Stimulated activated CD8-positive, alpha-beta memory T cell treated with anti-CD3 and anti-CD28 coated beads, Interleukin-12 subunit alpha, Interleukin-12 subunit beta, amount 100 ng/mL, for 24 hours (primary cell): ENCODE results near the gene CD59.

Experiments
- DNase-seq: peaks from one replicate; pipeline ENCODE4 v3.0.0-alpha.2; 2020; ENCODE audit errors: extremely low read depth

CD59 gene, protein sequence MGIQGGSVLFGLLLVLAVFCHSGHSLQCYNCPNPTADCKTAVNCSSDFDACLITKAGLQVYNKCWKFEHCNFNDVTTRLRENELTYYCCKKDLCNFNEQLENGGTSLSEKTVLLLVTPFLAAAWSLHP

DNA sequence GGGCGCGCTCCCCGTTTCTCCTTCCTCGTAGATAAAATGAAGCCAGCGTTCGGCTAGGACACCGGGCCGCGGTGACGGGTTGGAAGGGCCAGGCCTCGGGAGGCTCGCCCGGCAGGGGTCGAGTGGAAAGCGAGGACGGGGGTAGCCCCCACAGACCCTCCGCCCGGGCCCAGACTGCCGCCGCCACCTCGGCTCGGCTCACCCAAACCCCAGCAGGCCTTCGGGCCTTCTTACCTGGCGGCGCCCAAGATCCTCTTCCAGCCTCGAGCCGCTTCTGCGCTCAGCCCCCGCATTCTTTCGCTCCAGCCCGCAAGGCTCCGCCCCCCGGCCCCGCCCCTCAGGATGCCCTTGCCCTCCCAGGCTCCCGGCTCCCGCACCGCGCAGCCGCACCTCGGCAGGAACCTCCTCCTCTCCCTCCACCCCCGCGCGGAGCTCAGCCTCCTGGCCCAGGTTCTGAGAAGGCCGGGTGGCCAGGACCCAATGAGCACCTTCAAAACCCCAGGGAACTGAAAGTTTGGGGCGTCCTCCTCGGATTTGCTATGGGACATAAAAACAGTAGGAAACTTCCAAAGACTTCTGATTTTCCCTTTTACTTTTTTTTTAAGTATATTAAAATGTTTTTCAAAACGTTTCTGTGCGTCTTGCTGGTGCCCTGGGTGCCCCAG, at the start of gene CD59:
CD59 (minus strand) TSS at position 276 of the 665 bp plus-strand sequence. CDS start 13,978 bp downstream, outside the sequence.
- DNase-seq: peak; percentile 72

DNA sequence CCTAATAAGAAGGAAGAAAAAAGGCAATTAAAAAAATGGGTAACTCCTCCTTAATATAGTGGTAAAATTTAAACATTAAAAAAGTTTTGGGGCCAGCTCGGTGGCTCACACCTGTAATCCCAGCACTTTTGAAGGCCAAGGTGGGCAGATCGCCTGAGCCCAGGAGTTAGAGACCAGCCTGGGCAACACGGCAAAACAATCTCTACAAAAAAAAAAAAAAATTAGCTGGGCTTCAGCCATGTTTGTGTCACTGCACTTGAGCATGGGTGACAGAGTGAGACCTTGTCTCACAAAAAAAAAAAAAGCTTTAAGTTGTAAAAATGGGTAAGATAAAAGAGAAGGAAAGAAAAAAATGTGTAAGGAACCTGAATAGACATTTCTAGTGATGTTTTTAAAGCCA, 49.4 kb upstream of the CD59 start:
- DNase-seq: no peak

DNA sequence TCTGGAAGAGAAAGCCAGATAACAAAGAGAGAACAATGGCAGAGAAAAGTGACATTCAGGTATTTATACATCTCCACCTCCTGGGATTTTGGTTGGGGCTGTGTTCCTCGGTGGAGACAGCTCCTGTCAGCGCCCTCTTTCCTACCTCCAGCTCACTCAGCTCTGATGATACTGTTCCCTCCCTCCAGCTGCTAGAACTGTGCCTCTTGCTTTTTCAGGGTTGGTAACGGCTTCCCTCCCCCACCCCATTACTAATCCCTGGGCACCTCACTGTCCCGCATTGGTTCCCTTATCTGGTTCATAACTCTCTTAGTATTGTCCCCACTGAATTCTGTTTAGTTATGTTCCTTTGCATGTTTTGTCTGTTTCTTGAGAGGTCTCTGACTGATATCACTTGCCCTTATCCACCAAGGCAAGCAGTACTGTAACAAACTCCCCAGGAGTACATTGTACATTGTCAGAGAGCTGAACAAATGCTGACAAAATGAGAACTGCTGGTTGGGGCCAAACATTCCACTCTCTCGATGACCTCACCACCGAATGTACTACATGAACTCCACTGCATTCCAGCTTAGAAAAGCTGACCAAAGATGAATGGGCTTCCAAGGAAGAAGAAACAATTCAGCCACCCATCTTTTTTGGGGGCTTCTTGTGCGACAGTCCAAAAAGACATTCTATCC, 43.8 kb upstream of the CD59 start:
- no peak for DNase-seq

DNA sequence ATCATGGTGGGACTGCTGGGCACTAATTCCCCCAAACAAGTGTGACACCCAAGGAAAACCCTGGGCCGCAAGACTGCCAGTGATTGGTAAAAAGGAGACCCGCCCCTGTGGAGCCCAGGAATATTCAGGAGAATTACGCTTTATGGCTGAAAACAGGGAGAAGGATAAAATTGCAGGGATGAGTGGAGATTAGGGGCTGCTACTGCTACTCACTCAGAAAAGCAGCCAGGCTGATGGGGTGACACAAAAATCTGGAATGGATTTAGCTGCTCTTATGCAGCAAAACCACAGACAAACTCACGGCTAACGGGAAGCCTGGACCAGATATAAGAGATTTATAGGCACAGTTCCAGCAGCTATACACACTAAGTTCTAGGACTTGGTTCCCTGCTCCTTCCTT, 42.5 kb upstream of the CD59 start:
- no peak for DNase-seq

DNA sequence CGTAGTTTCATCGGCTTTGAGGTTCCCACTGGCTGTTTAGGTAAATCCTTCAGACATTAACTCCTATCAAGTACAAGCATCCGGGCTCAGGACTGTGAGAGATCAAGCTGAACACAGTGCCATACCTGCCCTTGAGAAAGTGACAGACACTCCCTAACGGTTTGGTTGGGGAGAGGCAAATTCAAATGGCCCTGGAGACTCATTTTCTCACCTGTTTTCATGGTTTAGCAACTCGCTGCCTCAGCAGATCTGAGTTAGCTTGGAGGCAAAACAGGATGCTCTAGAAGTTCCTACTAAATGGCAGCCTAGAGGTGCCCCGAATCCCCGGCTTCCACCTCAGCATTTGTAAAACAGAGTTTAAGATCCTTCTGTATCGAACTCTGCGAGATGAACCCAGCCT, 41.7 kb upstream of the CD59 start:
- DNase-seq: no peak

DNA sequence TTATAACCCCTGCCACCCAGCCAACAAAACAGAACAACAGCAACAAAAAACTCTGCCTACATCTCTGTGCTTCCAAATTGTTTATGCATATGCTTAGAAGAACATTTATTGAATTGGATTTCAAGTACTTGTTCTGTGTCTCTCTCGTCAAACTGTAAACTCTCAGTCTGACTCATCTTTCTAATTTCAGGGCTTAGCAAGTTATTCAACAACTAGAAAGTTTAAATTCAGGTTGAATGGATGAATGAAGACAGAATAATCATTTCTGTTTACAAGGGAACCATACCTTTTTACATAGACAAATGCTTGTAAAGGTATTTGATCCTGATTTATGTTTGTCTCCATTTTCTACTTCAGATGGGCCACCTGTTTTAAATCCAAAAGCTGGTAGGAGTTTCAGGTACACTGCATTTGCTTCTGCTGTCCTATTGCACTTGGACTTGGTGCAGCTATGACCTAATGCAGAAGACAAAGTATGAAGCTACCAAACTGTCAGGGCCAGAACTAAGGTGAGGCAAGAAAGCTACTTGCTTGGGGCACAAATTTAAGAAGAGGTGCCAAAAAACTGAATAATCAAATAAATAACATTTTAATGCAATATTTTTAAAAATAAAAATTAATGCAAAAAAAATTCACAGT, 39.7 kb upstream of the CD59 start:
- no peak for DNase-seq

DNA sequence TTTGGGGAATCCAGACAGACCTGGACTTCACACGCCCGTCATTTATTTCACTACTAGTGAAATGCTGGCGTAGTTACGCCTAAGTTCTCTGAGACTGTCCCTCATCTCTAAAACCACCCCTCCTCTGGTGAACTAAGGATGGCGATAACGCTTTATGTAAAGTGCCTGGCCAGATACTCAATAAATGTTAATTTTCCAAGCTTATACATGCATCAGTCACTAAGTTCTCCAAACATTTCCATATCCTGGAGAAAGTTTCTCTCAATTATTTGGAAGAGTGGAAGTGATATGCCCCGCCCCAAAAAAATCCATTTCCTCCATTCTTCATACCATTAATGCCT, 39.2 kb upstream of the CD59 start:
- no peak for DNase-seq

DNA sequence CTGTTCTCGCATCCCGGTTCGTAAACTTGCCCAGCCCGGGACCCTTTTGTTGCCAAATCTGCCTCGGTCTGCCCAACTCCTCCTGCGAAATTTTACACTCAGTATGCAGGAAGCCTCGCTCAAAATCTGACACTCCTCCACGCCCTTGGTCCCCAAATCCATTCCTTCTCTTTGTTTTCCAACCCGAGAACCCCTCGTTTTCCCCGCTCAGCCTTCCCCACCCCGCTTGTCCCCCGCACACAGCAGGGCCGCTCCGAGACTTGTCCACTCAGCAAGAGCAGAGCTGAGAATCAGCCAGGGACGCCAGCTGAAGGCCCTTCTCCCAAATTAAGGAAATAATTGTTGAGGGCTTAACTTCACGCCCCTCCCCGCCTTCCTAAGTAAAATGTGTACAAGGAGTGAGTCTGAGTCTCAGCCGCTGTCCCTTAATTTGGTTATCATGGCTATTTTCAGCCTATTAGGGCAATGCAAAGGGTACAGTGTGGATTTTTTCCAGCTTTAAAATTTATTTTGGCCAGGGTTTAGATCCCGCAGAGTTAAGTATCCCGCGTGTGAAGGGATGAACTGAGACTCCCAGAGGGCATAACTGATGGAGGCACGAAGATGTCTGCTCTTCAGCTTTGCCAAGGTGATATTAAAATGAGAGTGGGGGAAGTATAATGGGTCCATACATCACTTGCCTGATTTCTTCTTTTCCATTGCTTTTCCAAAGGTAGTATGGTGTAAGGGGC, 38.7 kb upstream of the CD59 start:
- no peak for DNase-seq

DNA sequence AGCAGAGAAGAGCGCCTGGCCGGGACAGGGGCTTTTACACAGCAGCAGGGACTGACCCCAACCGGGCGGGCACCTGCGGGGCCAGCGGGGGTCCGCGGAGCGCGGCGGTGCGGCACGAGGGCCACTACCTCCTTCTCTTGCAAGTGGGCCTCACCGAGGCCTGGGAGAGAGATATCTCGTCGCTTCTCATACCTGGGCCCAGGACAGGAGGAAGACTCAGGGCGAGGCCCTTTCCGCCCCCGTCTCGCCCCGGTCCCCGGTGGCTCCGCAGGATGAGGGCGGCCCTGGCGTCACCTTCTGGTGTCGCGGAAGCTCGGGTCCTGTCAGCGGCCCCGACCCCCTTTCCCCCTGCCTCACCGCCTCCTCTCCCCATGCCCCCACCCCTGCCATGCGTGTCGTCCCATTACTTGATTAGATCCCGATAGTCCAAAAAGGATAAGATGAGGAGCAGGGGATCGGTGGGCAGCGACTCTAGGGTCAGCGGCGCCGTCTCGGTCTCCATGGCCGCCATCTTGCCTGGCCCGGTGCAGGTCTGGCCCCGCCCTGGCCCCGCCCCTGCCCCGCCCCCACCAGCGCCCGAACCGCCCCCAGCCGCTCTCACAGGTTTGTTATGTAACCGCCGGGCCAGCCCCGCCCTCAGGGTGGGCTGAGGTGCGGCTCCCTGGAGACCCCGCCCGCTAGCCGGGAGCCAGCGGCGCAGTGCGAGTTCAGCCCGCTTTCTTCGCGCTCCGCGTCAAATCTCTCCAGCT, 37.9 kb upstream of the CD59 start, which contains the start of gene FBXO3:
FBXO3 (minus strand) TSS at position 534 of the 749 bp plus-strand sequence; CDS start at position 511, 23 bp downstream.
- DNase-seq: peak; percentile 51

DNA sequence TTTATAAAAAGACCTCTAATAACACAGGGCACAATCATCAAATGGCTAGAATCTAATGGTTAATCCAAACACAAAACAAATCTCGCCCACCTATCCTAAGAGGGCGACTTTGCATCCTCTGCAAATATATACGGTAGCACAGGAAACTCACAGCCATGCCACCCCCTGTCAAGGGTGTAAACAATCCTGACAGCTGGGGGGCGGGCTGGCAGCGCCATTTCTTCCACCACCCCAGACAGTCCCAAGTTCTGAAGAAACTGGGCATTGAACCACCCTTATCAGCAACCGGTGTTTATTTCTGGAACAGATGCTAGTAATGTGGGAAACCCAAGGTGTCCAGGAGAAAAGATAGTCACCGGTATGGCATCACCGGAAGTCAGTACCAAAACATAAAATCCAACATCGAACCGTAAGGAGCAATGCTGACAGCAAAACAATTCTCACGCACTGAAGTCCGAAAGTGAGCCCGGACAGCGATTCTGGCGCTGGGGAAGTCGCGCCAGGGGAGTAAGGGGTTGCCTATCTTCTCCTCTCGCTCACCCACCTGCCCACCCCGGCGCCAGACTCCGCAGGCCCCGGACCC, 37.3 kb upstream of the CD59 start:
- DNase-seq: no peak

DNA sequence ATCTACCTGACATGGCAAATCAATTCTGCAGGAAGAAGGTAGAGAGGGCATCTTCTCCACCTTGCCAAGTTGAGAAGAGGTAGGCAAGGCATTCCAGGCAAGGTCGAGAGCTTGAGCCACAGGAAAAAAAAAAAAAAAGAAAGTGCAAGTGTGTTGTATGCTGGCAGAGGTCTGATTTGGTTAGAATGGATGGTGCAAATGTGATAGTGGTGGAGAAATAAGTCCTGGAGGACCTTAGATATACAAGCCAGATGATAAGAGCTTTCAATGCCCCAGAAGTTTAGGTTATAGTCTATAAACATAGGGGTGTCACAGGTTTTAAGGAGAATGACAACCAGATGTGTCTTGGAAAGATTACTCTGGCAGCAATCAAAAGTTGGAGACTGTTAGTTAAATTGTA, 36.6 kb upstream of the CD59 start:
- DNase-seq: no peak

DNA sequence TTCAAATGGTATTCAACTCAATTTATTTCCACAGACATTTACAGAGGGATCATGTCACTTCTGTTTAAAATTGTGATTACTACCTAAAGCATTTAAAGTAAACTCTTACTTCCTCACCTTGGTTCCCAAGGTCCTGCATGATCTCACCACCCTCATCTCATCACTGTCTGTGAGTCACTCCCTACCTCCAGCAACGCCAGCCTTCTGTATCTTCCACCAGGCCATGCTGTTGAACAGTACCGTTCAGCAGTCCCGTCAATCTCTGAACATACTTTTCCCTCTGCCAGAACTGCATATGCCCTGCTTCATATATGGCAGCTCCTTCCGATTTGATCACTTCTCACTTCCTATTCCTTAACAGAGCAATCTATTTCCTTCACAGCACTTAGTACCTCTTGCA, 36.1 kb upstream of the CD59 start:
- DNase-seq: no peak

DNA sequence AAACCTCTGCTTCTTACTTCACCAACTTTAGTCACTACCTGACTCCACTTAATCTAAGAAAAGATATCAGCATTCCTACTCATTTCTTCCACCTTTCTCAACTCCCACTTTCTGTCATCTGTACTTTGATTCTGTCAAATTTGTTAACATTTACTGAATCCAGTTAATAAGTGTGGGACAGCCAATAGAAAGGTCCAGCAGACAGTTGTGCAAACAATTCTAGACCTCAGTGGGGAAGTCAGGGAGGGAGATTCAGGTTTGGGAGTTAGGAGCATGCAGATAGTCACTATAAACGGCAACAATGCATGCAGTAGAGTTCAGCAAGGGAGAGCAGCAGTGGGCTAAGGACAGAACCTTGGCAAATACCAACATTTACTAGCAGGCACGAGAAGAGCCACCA, 34.0 kb upstream of the CD59 start:
- no peak for DNase-seq

DNA sequence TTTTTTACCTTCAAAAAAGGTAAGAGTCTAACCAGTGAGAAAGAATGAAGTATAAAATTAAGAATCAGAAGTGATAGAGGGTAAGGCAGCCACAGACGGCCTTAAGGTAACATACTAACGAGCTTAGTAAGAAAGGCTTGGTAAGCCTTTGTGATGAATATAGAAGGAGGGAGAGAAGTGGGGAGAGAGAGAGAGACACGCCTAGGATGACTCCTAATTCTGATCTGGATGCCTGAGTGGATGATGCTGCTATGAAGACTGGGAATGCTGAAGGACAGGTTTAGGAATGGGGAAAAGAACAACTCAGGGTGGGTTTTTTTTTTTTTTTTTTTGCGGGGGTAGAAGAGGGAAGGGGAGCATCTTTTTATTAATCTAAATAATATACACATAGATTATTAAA, 33.3 kb upstream of the CD59 start:
- DNase-seq: no peak

DNA sequence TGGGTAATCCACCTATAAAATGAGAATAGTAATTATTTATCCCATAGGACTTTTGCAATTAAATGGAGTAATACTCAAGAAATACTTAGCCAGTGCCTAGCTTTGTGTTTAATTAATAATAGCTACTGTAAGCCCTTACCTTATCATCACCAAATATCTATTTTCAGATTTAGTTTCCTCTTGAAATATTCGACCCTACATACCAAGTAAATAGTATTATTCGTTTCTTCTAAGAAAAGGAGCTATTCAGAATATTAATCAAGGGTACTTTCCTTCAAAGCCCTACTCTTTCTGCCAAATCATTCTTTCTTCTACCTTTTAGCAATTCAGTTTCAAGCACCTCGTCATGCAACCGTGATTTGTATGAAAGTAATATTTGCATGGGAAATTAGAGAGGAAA, 31.4 kb upstream of the CD59 start:
- no peak for DNase-seq

DNA sequence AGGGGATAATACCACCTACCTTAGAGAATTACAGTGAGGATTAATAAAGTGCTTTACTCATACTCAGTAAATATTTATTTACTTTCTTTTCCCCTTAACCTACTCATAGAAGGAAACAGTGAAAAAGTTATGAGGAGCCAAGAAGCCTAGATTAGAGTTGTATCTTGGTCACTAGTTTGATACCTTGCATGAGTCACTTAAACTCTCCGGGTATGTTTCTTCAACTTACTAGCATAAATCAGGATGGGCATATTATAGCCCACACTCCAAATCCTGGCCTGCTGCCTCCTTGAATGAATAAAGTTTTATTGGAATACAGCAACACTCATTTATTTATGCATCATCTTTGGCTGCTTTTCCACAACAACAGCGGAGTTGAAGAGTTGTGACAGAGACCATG, 29.9 kb upstream of the CD59 start:
- DNase-seq: no peak

DNA sequence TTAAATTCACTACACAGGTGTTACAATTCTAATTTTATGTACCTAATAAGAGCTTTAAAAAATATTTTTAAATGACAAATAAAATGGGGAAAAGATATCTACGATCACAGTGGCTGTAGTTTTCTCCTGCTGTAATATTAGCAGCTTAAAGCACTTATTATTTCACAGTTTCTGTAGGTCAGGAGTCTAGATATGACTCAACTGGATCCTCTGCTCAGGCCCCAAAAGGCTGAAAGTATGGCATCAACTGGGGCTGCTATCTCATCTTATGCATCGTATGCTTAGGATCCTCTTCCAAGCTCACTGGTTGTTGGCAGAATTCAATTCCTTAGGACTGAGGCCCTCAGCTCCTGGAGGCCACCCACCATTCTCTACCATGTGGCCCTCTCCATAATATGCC, 25.2 kb upstream of the CD59 start:
- DNase-seq: no peak

DNA sequence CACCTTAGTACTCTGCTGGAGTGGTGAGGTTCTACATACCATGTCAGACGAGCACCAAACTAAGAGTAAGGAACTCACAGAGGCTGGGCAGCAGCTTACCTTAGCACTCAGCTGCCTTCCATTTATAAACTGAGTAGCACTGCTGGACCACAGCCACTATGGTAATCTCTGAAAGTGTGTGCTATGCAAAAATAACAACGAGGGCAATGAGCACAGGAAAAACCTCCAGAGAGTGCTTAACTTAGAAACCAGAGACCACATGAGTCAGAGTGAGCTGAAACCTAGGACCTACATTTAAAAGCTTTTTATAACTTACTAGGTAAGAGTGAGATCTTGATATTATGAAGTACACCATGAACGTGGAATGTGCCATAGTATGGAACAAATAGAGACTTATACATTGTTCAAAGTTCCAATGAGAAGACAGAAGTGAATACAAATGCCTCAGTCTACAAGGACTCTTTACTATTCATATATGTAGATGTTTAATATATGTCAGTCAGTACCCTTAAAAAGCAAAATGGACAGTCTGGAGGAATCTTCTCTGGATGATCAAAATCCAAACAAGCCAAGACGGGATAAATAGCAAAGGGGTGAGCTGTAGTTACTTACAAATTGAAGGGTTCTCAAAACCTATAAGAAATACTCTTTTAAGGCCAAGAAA, 17.2 kb upstream of the CD59 start:
- DNase-seq: no peak

DNA sequence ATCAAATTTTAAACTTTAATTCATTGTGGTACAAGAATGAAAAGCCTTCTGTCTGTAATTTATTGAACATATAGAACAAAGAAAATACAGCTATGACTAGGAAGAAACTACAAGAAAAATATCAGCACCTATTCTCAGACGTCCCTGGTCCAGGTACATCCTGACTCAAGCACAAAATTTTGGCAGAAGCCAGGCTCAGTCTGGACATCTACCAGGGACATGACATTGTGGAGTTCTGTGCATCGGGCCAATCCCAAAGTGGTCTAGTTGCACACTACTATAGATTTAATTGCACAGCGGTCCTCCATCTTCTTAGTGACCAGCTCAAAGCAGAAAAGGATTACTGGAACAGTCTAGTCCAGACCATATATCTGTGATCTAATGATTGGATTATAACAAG, 15.7 kb upstream of the CD59 start:
- DNase-seq: no peak

DNA sequence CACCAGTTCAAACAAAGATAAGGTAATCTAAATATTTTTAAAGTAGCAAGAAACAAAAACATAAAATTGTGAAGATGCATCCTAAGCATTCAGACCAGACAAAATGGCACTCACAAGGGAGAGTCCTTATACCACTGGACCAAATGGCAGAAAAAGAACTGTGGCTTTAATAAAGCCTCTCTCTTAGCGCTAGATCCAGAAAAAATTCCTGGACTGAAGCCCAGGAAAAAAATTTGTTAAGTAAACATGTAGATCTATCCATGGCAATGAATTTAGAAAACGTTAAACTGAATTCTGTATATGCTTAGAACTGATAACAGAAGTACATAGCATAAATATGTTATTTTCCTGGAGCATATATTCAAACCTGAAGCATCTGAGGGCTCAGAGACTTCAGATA, 11.8 kb upstream of the CD59 start:
- DNase-seq: no peak

DNA sequence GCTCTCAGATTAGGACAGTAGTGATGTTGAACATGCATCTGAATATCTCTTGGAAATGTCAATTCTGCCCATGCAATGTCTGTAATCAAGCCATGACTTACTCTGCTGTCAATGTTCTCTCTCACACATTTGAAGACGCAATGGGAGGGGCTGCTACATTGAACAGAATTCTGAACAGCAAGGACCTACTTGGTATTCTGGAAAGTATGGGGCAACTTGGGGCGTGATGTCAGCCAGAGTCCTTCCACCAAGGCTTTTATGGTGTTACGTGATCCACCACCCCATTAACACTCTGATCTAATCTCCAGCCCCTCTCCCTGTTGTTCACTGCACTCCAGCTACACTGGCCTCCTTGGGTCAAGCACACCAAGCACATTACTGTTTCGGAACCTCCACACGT, 7.1 kb upstream of the CD59 start:
- no peak for DNase-seq
